Fibroblast of skin of left quadriceps (primary cell): ENCODE measurements around the gene IER3.

Source experiments
- DNase-seq, 2 experiments: peaks; one replicate each; pipeline ENCODE4 v3.0.0-alpha.2; 2013; ENCODE audit warnings: low read depth in 2 of 2

Gene IER3

GRCh38 chr6:30744054-30744805, at the start of gene IER3:
Gene IER3 (minus strand): TSS chr6:30744547. CDS start chr6:30744518, 29 bp downstream.
- DNase-seq, result peak; percentile 87

DNA sequence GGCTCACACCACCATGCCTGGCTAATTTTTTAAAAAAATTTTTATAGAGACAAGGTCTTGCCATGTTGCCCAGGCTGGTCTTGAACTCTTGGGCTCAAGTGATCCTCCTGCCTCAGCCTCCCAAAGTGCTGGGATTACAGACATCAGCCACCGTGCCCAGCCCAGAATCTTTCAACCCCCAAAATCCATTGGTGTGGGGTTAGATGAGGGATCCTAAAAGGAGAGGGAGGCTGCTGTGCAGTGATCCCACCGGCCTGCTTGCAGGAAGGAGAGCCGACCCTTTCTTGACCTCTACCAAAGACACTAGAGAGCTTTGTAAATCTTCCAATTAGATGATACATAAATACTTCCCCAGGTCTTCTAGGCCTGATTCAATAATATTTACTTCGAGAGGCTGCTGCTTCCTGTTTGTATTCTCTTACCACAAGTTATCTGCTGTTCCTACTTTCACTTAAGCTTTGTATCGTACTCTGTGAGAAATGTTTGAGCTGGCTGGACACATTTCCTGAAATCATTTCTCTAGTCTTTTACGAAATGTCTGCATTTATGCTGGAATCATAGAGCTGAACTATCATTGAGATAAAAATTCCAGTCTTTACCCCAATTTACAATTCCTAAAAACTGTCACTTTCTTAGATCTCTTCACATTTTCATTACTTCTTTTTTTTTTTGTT, 49.3 kb upstream of the IER3 start:
- DNase-seq, result no peak

DNA sequence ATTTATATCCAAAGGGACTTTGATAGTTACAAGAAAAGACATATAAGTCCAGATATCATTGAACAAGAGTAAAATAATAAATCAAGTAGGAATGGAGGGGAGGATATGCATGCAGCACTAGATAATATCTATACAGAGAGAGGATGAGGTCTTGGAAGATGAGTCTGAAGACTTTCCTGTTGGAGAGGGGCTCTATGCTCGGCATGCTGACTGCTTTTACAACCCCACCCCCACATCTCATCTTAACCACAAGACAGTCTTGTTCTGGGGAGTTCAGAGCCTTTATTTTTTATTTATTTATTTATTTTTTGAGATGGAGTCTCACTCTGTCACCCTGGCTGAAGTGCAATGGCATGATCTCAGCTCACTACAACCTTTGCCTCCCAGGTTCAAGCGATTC, 48.4 kb upstream of the IER3 start:
- DNase-seq, result no peak

DNA sequence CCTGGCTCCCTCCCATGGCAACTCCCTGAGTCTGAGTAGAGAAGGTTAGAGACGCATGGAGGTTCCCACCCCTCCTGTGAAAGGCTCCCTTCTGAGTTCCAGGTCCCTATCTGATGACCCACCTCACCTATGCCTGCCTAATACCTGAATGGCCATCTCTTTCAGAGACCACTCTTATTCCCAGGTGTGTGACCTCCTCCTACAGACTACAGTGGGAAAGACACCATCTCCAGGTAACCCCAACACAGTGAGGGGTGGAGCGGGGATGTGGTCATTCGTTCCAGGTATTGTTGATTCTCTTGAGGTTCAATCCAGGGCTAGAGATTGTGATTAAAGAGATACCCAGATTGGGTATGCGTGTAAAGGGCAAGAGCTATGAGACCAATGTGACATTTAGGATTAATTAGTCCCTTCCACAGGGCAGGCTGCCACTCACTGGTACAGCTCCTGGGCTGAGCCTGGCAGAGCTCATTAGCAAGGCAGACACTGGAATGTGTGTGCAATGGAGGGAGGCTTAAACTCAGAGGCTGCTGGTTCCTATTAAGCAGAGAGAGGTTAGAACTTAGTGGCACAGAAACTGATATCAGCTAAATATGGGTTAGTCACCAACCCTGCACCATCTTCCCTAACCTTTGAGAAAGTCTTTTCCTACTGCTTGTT, 46.5 kb upstream of the IER3 start:
- DNase-seq, result no peak

- no peak for DNase-seq
Observed at GRCh38 chr6:30789606-30790005, 45.3 kb upstream of the IER3 start.

DNA sequence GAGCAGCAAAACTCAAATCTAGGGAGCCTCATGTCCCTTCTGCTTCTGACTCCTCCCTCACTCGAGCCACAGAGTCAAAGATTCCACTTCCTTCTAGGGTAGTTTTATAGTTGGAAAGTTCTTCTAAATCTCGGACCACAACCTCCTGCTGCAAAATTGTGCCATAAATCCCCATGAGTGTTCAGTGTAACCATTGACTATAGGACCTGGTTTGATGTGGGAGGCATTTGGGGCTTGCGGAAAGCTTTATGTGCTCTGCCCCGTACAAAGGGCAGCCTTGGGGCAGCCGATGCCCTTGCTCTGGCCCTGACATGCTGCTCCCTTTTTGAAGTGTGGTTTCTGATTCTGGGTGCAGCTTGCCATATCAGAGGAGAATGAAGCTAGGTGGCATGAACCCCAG, 43.6 kb upstream of the IER3 start:
- DNase-seq, result peak in 1 of 2 experiments; percentile 38

- DNase-seq, result no peak
Observed at GRCh38 chr6:30782425-30783014, 38.2 kb upstream of the IER3 start.

DNA sequence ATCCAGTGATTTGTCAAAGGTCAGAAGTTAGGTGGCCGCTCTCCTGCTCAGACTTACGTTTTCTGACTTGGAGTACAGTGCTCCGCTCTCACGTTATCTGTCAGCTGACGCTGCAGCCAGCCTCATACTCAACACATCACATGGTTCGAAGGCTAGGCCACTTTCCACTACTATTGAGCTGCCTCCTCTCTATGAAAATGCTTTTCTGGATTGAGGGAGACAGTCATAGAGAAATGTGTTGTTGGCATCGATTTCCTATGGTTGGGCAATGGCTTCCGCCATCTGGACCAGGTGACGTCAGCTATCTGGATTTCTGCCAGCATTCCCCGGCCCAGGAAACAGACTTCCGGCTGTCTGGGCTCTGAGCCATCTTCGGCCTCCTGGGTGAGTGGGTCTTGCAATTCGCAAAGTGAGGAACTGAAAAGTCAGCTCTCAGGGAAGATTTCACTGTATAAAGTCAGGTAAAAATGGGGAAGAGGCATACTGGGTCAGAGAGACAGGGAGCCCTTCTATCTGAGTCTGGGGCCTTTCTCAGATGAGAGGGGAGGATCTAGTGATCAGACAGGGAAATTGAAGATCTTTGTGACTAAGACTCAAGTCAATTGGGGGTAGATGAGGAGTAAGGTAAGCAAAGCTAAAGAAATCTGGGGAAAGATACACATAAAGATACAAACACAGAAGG, 37.5 kb upstream of the IER3 start:
- peak; percentile 98 to 99 for DNase-seq

GRCh38 chr6:30781395-30781742, 37.0 kb upstream of the IER3 start:
- DNase-seq, result no peak

DNA sequence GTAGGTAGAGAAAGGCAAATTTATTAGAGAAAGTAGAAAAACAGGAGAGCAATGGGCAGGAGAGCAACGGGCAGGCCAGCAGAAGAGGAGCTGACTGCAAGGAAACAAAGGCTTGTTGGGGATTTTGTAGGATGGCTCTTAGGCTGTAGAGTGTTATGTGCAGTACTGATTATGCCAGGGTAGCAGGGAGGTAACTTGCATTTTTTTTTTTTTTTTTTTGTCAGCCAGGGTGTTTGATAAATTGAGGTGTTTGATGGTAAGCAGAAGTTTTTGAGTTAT, 36.2 kb upstream of the IER3 start:
- no peak for DNase-seq

DNA sequence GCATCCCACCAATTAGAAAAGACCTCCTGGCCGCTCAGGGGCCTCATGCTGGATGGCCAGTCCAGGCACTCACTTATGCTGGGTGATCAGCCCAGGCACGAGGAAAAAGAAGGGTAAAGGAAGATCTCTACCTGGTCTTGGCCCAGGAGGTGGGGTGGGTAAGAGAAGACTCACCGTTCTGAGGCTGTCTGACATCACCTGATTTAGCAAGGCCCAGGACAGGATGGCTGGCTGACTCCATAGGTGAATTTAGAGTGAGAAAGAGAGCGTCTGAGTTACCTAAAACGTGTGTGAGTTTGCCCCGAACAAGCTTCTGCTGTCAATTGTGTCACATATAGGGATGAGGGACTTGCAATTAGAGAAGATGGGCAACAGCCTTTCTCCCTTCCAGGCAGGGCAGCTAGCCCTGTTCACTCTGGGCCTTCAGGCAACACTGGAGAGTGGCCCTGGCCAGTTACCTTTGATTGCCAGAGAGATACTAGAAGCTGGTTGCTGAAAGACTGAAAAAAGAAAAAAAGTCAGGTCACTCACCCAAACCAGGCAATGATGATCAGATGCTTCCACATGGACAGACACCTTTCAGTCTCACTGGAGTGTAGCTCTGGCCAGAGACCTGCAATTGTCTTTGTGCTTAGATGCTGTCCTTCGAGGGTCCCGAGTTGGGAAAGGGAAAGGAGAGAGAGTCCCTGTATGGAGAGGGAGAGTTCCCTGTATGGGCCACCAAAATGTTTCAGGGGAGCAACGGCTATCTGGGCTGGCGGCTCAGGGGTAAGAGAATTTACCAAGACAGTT, 35.7 kb upstream of the IER3 start:
- DNase-seq, result no peak

GRCh38 chr6:30778001-30778635, 33.8 kb upstream of the IER3 start:
- no peak for DNase-seq

- no peak for DNase-seq
Observed at GRCh38 chr6:30777155-30777485, 32.8 kb upstream of the IER3 start.

DNA sequence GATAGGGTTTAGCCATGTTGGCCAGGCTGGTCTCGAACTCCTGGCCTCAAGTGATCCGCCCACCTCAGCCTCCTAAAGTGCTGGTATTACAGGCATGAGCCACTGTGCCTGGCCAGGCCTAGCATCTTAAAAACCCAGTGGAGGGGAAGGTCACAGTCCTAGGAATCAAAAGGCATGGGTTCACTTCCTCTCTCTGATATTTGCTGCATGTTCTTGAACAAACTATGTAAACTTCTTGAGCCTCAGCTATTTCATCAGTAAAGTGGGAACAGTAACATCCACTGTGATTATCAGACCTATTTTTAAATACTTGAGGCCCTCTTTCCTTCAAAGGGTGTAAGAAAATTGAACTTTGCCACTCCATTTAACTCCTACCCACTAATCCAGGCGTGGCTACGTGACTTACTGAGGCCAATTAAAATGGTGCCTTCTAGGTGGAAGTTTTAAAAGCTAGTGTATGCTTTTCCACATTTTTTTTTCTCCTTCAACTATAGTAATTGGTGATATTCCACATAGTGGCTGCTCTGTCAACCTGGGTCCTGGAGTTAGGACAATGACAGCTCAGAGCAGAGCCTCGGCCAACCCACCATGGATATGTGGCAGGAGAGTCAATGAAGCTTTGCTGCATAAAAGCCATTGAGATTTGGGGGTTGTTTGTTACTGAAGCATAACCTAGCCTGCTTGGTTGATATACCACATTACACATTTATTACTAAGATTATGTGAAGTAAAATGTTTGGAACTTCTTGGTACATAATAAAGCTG, 32.2 kb upstream of the IER3 start:
- no peak for DNase-seq

GRCh38 chr6:30775104-30775503, 30.8 kb upstream of the IER3 start:
- no peak for DNase-seq

- no peak for DNase-seq
Observed at GRCh38 chr6:30774701-30775100, 30.4 kb upstream of the IER3 start.

GRCh38 chr6:30770592-30770991, 26.2 kb upstream of the IER3 start:
- DNase-seq, result no peak

GRCh38 chr6:30769853-30770524, 25.6 kb upstream of the IER3 start:
- DNase-seq, result no peak

DNA sequence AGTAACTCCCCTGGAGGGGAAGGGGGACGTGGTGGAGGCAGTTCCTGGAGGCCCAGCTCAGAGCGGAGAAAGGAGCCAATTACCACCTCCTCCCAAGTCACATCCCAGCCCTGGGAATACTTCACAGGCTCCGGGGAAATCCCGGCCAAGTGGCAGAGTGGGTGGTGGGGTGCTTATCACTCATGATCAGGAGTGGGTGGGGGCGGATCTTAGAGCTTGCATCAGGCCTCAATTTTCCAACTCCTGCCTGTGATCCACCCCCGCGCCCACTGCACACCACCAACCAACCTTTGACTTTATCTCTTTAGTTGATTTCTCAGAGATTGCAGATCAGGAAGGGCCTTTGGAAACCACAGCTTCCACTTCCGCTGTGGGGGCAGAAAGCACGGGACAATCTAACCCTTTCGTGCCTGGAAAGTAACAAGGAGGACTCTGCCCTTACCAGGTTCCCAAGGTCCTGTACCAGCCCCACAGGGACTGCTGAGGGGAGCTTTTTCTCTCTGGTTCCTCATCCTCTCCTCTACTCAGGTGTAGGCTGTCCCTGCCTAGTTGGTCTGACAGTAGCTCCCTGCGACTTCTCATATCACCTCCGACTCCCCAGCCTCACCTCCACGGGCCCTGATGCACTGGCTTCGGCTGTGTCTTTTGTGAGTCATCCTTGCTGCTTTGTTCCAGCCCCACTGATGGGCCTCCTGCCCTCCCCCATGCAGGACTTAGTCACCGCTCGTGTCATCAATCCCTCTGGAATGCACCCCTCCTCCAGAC, 24.9 kb upstream of the IER3 start:
- DNase-seq, result peak; percentile 85 to 89
